ENCODE data around the gene KDM4D. TPM values are rescaled to one million over a fixed set of nuclear protein-coding genes. Genes with fewer than 3 reads are reported as not detected.
"Not testable (repeated sequence)": the region's sequence is repeated elsewhere in the genome, so short reads cannot be mapped to it uniquely, and the experiment has no call there.

Gene KDM4D
- total RNA-seq, 1 experiment from 2014 or later: 3.3 TPM

DNA sequence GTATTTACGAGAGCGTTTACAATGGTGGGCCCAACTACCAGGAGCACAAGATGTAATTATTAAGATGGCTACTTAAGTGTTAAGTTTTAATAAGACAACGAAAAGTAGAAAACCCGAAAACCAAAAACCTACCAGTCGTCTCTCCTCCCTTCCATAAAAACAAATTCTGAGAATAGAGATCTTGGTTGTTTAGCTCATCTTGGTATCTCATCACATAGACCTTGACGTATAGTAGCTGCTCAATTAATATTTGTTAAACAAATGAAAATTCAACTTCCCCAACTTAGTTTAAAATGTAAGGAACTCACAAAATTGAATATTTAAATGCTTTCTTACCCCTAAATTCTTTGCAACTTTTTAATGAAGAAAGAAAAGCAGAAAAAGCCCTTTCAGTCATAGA, 669 bp downstream of the KDM4D start:
- peaks cover 12% of the 10 kb centered on the region for H3K36me3 ChIP-seq (replicated peaks; ENCODE audit: control insufficient read depth, insufficient read depth, low read length)
- H3K4me3 ChIP-seq (ENCODE audit: insufficient read depth, low read depth, low read length): peak overlapping the region; percentile 90
- no peak for DNase-seq
- no peaks in the 10 kb centered on the region for H3K27me3 ChIP-seq (ENCODE audit: control insufficient read depth, insufficient read depth, low read length)

GRCh38 chr11:94975599-94975998, 2.1 kb downstream of the KDM4D start:
- Histone ChIP-seq H3K4me3 (ENCODE audit: insufficient read depth, low read depth, low read length) (no peak overlapping the region), H3K36me3 (replicated peaks; ENCODE audit: control insufficient read depth, insufficient read depth, low read length) (peaks cover 7% of the 10 kb centered on the region), H3K27me3 (ENCODE audit: control insufficient read depth, insufficient read depth, low read length) (no peaks in the 10 kb centered on the region)
- no peak for DNase-seq

DNA sequence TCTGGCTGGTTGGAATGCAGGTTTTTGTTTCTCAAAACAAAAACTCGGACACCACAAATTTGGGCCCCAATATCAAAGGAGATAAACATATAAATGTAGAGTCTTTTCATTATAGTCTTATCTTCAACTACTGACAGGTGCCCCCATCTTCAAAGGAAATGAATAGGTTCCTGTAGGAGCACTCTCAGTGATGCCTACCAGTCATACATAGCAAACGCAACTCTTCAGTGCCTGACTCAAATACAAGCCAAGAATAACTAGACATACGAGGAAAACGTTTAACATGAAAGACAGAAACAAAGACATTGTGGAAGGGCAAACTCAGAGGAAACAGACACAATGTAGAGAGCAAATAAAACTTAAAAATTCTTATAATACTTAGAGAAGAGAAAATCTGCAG, 13.9 kb downstream of the KDM4D start:
- no peaks in the 10 kb centered on the region for H3K36me3 ChIP-seq (replicated peaks; ENCODE audit: control insufficient read depth, insufficient read depth, low read length)
- no peak overlapping the region for H3K4me3 ChIP-seq (ENCODE audit: insufficient read depth, low read depth, low read length)
- DNase-seq: no peak
- no peaks in the 10 kb centered on the region for H3K27me3 ChIP-seq (ENCODE audit: control insufficient read depth, insufficient read depth, low read length)

DNA sequence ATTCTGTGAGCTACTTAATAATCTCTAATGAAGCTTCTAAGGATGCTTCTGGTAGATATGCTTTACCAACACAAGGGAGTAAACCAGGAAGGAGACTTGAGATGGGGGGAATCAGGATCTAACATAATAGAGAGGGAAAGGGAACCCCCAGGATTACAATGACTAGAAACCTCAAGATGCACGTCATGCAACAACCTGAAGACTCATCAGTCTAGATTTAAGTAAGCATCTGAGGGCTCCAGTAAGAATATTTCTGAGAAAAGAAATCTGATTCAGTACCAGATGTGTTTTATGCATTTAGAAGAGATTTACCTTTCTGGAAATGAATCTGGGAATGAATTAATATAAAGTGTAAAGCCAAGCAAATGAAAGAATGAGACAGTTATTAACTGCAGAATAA, 15.2 kb downstream of the KDM4D start:
- H3K4me3 ChIP-seq (ENCODE audit: insufficient read depth, low read depth, low read length): no peak overlapping the region
- no peaks in the 10 kb centered on the region for H3K36me3 ChIP-seq (replicated peaks; ENCODE audit: control insufficient read depth, insufficient read depth, low read length)
- DNase-seq: no peak
- no peaks in the 10 kb centered on the region for H3K27me3 ChIP-seq (ENCODE audit: control insufficient read depth, insufficient read depth, low read length)

GRCh38 chr11:94993400-94993943, 20.0 kb downstream of the KDM4D start:
- Histone ChIP-seq H3K27me3 (ENCODE audit: control insufficient read depth, insufficient read depth, low read length) (no peaks in the 10 kb centered on the region), H3K4me3 (ENCODE audit: insufficient read depth, low read depth, low read length) (no peak overlapping the region), H3K36me3 (replicated peaks; ENCODE audit: control insufficient read depth, insufficient read depth, low read length) (no peaks in the 10 kb centered on the region)
- no peak for DNase-seq

GRCh38 chr11:94997437-94997836, 23.9 kb downstream of the KDM4D start:
- no peaks in the 10 kb centered on the region for H3K36me3 ChIP-seq (replicated peaks; ENCODE audit: control insufficient read depth, insufficient read depth, low read length)
- no peaks in the 10 kb centered on the region for H3K27me3 ChIP-seq (ENCODE audit: control insufficient read depth, insufficient read depth, low read length)
- H3K4me3 ChIP-seq (ENCODE audit: insufficient read depth, low read depth, low read length): no peak overlapping the region
- DNase-seq: peak; percentile 29

DNA sequence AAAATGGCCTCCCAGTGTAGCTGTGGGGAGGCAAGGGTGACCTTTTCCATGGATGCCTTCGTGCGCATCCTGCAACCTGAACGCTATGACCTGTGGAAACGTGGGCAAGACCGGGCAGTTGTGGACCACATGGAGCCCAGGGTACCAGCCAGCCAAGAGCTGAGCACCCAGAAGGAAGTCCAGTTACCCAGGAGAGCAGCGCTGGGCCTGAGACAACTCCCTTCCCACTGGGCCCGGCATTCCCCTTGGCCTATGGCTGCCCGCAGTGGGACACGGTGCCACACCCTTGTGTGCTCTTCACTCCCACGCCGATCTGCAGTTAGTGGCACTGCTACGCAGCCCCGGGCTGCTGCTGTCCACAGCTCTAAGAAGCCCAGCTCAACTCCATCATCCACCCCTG, 24.8 kb downstream of the KDM4D start:
- H3K4me3 ChIP-seq (ENCODE audit: insufficient read depth, low read depth, low read length): no peak overlapping the region
- no peaks in the 10 kb centered on the region for H3K27me3 ChIP-seq (ENCODE audit: control insufficient read depth, insufficient read depth, low read length)
- no peak for DNase-seq
- H3K36me3 ChIP-seq (replicated peaks; ENCODE audit: control insufficient read depth, insufficient read depth, low read length): no peaks in the 10 kb centered on the region

DNA sequence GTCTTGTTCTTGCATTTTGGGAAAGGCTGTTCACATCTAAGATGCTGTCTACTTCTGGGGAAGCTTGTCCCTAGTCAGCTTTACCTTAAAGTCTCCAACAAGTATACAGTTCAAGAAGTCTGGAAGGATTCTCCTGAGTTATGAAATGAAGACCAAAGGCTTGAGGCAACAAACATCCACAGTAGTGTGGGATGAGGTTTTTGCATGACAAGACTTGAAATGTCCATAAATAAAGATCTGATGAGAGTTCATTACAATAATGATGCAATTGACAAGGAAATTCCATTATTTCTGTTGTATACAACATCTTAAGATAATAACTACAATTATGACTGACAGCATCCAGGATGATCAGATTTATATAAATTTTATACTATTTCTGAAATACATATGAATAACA, 30.2 kb downstream of the KDM4D start:
- no peak overlapping the region for H3K4me3 ChIP-seq (ENCODE audit: insufficient read depth, low read depth, low read length)
- no peaks in the 10 kb centered on the region for H3K36me3 ChIP-seq (replicated peaks; ENCODE audit: control insufficient read depth, insufficient read depth, low read length)
- H3K27me3 ChIP-seq (ENCODE audit: control insufficient read depth, insufficient read depth, low read length): no peaks in the 10 kb centered on the region
- no peak for DNase-seq

GRCh38 chr11:95005642-95006041, 32.1 kb downstream of the KDM4D start:
- DNase-seq: no peak
- Histone ChIP-seq H3K36me3 (replicated peaks; ENCODE audit: control insufficient read depth, insufficient read depth, low read length) (no peaks in the 10 kb centered on the region), H3K4me3 (ENCODE audit: insufficient read depth, low read depth, low read length) (no peak overlapping the region), H3K27me3 (ENCODE audit: control insufficient read depth, insufficient read depth, low read length) (no peaks in the 10 kb centered on the region)

- DNase-seq: no peak
- H3K4me3 ChIP-seq (ENCODE audit: insufficient read depth, low read depth, low read length): no peak overlapping the region
- no peaks in the 10 kb centered on the region for H3K36me3 ChIP-seq (replicated peaks; ENCODE audit: control insufficient read depth, insufficient read depth, low read length)
- H3K27me3 ChIP-seq (ENCODE audit: control insufficient read depth, insufficient read depth, low read length): no peaks in the 10 kb centered on the region
These were observed 37.9 kb downstream of the KDM4D start for GRCh38 chr11:95011376-95011775.

DNA sequence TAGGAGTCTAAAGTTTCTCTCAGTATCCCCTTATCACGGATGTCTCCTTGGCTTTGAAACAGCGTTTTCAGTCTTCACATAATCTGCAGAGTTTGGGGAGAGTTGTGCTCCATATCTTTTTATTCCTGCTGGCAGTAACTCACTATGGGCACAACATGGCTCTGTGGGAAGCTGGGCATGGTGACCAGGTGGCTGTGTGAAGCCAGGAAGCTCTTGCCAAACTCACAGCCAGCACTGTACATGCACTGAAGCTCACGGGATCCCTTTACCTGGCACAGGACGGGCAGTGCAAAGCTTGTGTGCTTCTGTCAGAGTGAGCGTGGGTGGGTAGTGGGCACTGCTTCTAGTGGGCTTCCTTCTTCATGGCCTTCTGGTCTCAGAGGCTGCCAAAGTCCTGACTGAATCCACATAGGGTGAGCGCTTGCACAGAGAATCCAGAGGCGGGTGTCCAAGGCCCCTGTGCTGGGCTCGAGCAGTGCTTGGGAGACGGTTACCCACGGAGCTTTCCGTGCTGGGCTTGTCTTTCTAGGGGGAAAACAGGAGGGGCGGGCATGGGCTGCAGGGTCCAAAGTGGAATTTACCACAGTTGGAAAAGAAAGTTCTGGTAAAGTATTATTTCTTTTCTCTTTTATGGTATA, 40.8 kb downstream of the KDM4D start:
- H3K36me3 ChIP-seq (replicated peaks; ENCODE audit: control insufficient read depth, insufficient read depth, low read length): no peaks in the 10 kb centered on the region
- no peaks in the 10 kb centered on the region for H3K27me3 ChIP-seq (ENCODE audit: control insufficient read depth, insufficient read depth, low read length)
- no peak for DNase-seq
- no peak overlapping the region for H3K4me3 ChIP-seq (ENCODE audit: insufficient read depth, low read depth, low read length)

DNA sequence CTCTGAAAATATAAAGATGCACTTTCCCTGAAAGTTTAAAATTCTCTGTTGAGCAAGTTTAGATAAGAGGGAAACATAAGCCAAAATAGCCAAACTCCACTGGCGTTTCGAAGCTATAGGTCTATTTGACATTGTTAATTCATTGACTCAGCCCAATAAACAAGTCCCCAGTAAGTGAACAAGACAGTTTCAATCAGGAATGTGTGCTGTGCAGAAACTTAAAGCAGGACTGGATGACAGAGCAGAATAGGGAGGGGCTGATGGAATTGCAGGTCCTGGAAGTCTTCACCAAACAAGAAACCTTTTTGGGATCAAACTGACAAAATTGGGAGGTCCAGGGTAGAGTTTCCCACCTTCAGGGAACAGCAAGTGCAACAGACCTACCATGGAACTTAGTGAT, 42.6 kb downstream of the KDM4D start:
- H3K36me3 ChIP-seq (replicated peaks; ENCODE audit: control insufficient read depth, insufficient read depth, low read length): no peaks in the 10 kb centered on the region
- no peaks in the 10 kb centered on the region for H3K27me3 ChIP-seq (ENCODE audit: control insufficient read depth, insufficient read depth, low read length)
- H3K4me3 ChIP-seq (ENCODE audit: insufficient read depth, low read depth, low read length): no peak overlapping the region
- DNase-seq: no peak

DNA sequence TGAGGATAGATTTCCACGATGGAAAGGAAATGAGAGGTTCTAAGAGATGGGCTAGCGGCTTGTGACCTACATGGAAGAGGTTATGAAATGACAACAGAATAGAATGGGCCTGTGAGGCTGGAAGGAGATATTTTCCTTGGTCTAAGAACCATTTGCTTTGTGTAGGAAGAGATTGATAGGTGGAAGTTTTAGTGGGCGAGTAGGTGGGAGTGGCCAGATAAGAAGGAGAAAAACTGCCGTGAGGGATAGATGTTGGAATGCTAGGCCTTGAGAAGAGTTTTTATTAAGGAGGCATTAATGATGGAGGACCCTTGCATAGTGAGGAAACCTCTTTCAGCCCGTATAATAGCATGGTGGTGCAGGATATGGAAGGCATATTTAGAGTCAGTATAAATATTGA, 48.0 kb downstream of the KDM4D start:
- not testable (repeated sequence) for H3K27me3 ChIP-seq (ENCODE audit: control insufficient read depth, insufficient read depth, low read length); DNase-seq; H3K36me3 ChIP-seq (replicated peaks; ENCODE audit: control insufficient read depth, insufficient read depth, low read length); H3K4me3 ChIP-seq (ENCODE audit: insufficient read depth, low read depth, low read length)

GRCh38 chr11:95024958-95025357, 51.4 kb downstream of the KDM4D start, which contains the start of gene KDM4E:
KDM4E (plus strand) TSS chr11:95025258; CDS start chr11:95025558, 300 bp downstream.
- H3K27me3 ChIP-seq (ENCODE audit: control insufficient read depth, insufficient read depth, low read length): no peaks in the 10 kb centered on the region
- DNase-seq: no peak
- no peaks in the 10 kb centered on the region for H3K36me3 ChIP-seq (replicated peaks; ENCODE audit: control insufficient read depth, insufficient read depth, low read length)
- H3K4me3 ChIP-seq (ENCODE audit: insufficient read depth, low read depth, low read length): no peak within 1 kb of the TSS

GRCh38 chr11:95025594-95025993, 52.1 kb downstream of the KDM4D start:
- DNase-seq; H3K27me3 ChIP-seq (ENCODE audit: control insufficient read depth, insufficient read depth, low read length); H3K4me3 ChIP-seq (ENCODE audit: insufficient read depth, low read depth, low read length); H3K36me3 ChIP-seq (replicated peaks; ENCODE audit: control insufficient read depth, insufficient read depth, low read length): not testable (repeated sequence)

- no peak for DNase-seq
- H3K36me3 ChIP-seq (replicated peaks; ENCODE audit: control insufficient read depth, insufficient read depth, low read length): no peaks in the 10 kb centered on the region
- no peak overlapping the region for H3K4me3 ChIP-seq (ENCODE audit: insufficient read depth, low read depth, low read length)
- no peaks in the 10 kb centered on the region for H3K27me3 ChIP-seq (ENCODE audit: control insufficient read depth, insufficient read depth, low read length)
These were observed 54.8 kb downstream of the KDM4D start for GRCh38 chr11:95028357-95028756.
